ENCODE measurements around the gene BCOR.

- TF ChIP-seq SIRT6 (IDR thresholded peaks at IDR 0.05; ENCODE audit: low read length): no peak
- TF ChIP-seq RFX5 (IDR thresholded peaks at IDR 0.05; ENCODE audit: borderline replicate concordance, low read depth, low read length): no peak
- TF ChIP-seq POLR2A (IDR thresholded peaks at IDR 0.05; ENCODE audit: control extremely low read depth in 1 of 2, low read depth in 2 of 2, low read length in 2 of 2): no peak
- no peak for TF ChIP-seq CTCF (IDR thresholded peaks at IDR 0.05; ENCODE audit: control extremely low read depth in 1 of 3, insufficient read depth in 1 of 3, low read depth in 1 of 3, low read length in 3 of 3)
- no peak for TF ChIP-seq JUN (IDR thresholded peaks at IDR 0.05; ENCODE audit: low read depth, low read length)
- TF ChIP-seq EZH2 (IDR thresholded peaks at IDR 0.05; ENCODE audit: low read depth, low read length, severe bottlenecking): no peak
- TF ChIP-seq ASH2L (IDR thresholded peaks at IDR 0.05; ENCODE audit: low read length): no peak
- no peak for TF ChIP-seq CHD1 (IDR thresholded peaks at IDR 0.05; ENCODE audit: low read depth, low read length)
- TF ChIP-seq EP300 (IDR thresholded peaks at IDR 0.05; ENCODE audit: borderline replicate concordance in 1 of 2, low read depth in 2 of 2, low read length in 2 of 2): no peak
- TF ChIP-seq RNF2 (IDR thresholded peaks at IDR 0.05; ENCODE audit: borderline replicate concordance, low read depth, low read length, missing control alignments, poor library complexity, severe bottlenecking): no peak
- TF ChIP-seq TAF1 (IDR thresholded peaks at IDR 0.05; ENCODE audit: low read depth, low read length): no peak
- no peak; the same call in 1 of the 2 replicates for TF ChIP-seq MAX (IDR thresholded peaks at IDR 0.05)
- no peak for TF ChIP-seq USF2 (IDR thresholded peaks at IDR 0.05; ENCODE audit: low read length)
- TF ChIP-seq CBX8 (IDR thresholded peaks at IDR 0.05; ENCODE audit: borderline replicate concordance, low read depth, low read length): no peak
These were observed 7.5 kb upstream of the BCOR start for GRCh38 chrX:40104985-40105834.

All from H1 (cell line).